Trophoblast cell (in vitro differentiated cells and primary cell): Measurements from ENCODE around the gene WNK3.

Source experiments
- DNase-seq, 2 donors: peaks; one replicate each; pipeline ENCODE4 v3.0.0-alpha.2; 2016
- H2AFZ ChIP-seq: 2 replicates; pipeline ENCODE4 v1.6.1; 2013; ENCODE audit warnings: low read length, moderate library complexity, mild to moderate bottlenecking; ENCODE audit not compliant: insufficient read depth, poor library complexity
- H2AK5ac ChIP-seq: 2 replicates; pipeline ENCODE4 v1.6.1; 2013; ENCODE audit warnings: mild to moderate bottlenecking, low read length
- H2BK120ac ChIP-seq: 2 replicates; pipeline ENCODE4 v1.6.1; 2013; ENCODE audit warnings: low read length, mild to moderate bottlenecking, moderate library complexity; ENCODE audit not compliant: insufficient read depth, poor library complexity
- H2BK12ac ChIP-seq: 2 replicates; pipeline ENCODE4 v1.6.1; 2013; ENCODE audit warnings: mild to moderate bottlenecking, low read length, moderate library complexity
- H2BK5ac ChIP-seq: 2 replicates; pipeline ENCODE4 v1.6.1; 2013; ENCODE audit warnings: low read length, low read depth, moderate library complexity, mild to moderate bottlenecking; ENCODE audit not compliant: poor library complexity
- H3K14ac ChIP-seq: 2 replicates; pipeline ENCODE4 v1.6.1; 2013; ENCODE audit warnings: mild to moderate bottlenecking, low read length
- H3K18ac ChIP-seq: 2 replicates; pipeline ENCODE4 v1.6.1; 2013; ENCODE audit warnings: mild to moderate bottlenecking, low read length
- H3K23ac ChIP-seq: 2 replicates; pipeline ENCODE4 v1.6.1; 2013; ENCODE audit warnings: low read length
- H3K27ac ChIP-seq: 2 replicates; pipeline ENCODE4 v1.5.1; 2013; ENCODE audit warnings: low read depth, mild to moderate bottlenecking, inconsistent platforms, low read length, moderate library complexity
- H3K27me3 ChIP-seq: 2 replicates; pipeline ENCODE4 v1.6.1; 2013; ENCODE audit warnings: inconsistent platforms, mild to moderate bottlenecking, low read length, moderate library complexity; ENCODE audit not compliant: insufficient read depth
- H3K36me3 ChIP-seq, 2 experiments: 1 replicate in 1 of 2; 2 replicates in 1 of 2; pipeline ENCODE4 v1.6.1; 2013; ENCODE audit warnings: low read length in 2 of 2, mild to moderate bottlenecking in 2 of 2, moderate library complexity in 1 of 2; ENCODE audit not compliant: insufficient read depth in 2 of 2, control insufficient read depth in 1 of 2
- H3K4ac ChIP-seq: 2 replicates; pipeline ENCODE4 v1.6.1; 2013; ENCODE audit warnings: low read depth, mild to moderate bottlenecking, low read length, moderate library complexity
- H3K4me1 ChIP-seq, 2 experiments: 1 replicate in 1 of 2; 2 replicates in 1 of 2; pipeline ENCODE4 v1.6.1; 2013; ENCODE audit warnings: low read length in 2 of 2, mild to moderate bottlenecking in 2 of 2, moderate library complexity in 1 of 2; ENCODE audit not compliant: insufficient read depth in 2 of 2, control insufficient read depth in 1 of 2
- H3K4me2 ChIP-seq: 2 replicates; pipeline ENCODE4 v1.6.1; 2013; ENCODE audit warnings: inconsistent platforms, mild to moderate bottlenecking, low read length, moderate library complexity
- H3K4me3 ChIP-seq: 2 replicates; pipeline ENCODE4 v1.5.1; 2013; ENCODE audit warnings: mild to moderate bottlenecking, low read depth, low read length, inconsistent platforms
- H3K79me1 ChIP-seq: one replicate; pipeline ENCODE4 v1.6.1; 2013; ENCODE audit warnings: low read length
- H3K79me2 ChIP-seq: 2 replicates; pipeline ENCODE4 v1.6.1; 2013; ENCODE audit warnings: low read length, mild to moderate bottlenecking; ENCODE audit not compliant: control insufficient read depth, insufficient read depth, poor library complexity
- H3K9ac ChIP-seq: 2 replicates; pipeline ENCODE4 v1.6.1; 2013; ENCODE audit warnings: mild to moderate bottlenecking, low read length
- H3K9me3 ChIP-seq: 2 replicates; pipeline ENCODE4 v1.6.1; 2013; ENCODE audit warnings: low read depth, mild to moderate bottlenecking, control low read depth, inconsistent platforms, low read length; ENCODE audit not compliant: insufficient read depth
- H4K12ac ChIP-seq: 2 replicates; pipeline ENCODE4 v1.6.1; 2013; ENCODE audit warnings: low read depth, mild to moderate bottlenecking, low read length, moderate library complexity
- H4K8ac ChIP-seq: 2 replicates; pipeline ENCODE4 v1.6.1; 2013; ENCODE audit warnings: low read depth, mild to moderate bottlenecking, low read length, moderate library complexity
- H4K91ac ChIP-seq: one replicate; pipeline ENCODE4 v1.6.1; 2013; ENCODE audit warnings: low read depth, mild to moderate bottlenecking, low read length, moderate library complexity
- WGBS: extraction: QIAGEN DNeasy Blood & Tissue Kit; methylation state at CpG from one replicate; pipeline ENCODE4 v1.1.7; 2013; ENCODE audit warnings: missing lambda C conversion rate; ENCODE audit not compliant: insufficient read length, insufficient coverage; ENCODE audit errors: extremely low coverage; 5-methylcytosine and 5-hydroxymethylcytosine counted together

The WNK3 gene

DNA sequence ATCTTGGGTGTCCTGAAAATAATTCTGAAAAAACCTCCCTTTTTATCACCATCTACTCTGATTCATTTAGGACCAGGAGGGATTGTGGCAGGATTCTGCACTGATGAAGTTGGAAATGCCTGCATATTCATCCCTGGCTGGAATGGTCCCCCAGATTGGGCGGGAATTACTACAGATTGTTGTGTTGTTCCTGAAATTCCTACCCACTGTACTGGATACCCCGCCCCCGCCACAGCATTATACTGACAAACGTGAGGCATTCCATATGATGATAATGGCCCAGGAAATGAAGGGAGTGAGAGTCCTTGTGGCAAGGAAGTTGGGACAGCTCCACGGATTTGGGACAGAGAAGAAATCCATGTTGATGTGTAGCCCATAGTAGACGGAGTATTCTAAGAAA is 159.6 kb downstream of the WNK3 start:
- no peak overlapping the region for H3K18ac ChIP-seq
- no peak overlapping the region for H3K23ac ChIP-seq
- no peaks in the 10 kb centered on the region for H3K9me3 ChIP-seq
- DNase-seq = no peak
- no peak overlapping the region for H2AFZ ChIP-seq
- H4K91ac ChIP-seq = no peak overlapping the region
- H3K36me3 ChIP-seq = no peaks in the 10 kb centered on the region
- H3K27me3 ChIP-seq = no peaks in the 10 kb centered on the region
- no peak overlapping the region for H2BK120ac ChIP-seq
- H3K27ac ChIP-seq = no peak overlapping the region
- no peak overlapping the region for H3K4me2 ChIP-seq
- no peaks in the 10 kb centered on the region for H3K4me1 ChIP-seq
- H3K79me1 ChIP-seq = no peaks in the 10 kb centered on the region
- no peak overlapping the region for H3K9ac ChIP-seq
- no peaks in the 10 kb centered on the region for H3K79me2 ChIP-seq
- no peak overlapping the region for H4K8ac ChIP-seq
- H2AK5ac ChIP-seq = no peak overlapping the region
- H3K14ac ChIP-seq = no peak overlapping the region
- H4K12ac ChIP-seq = no peak overlapping the region
- whole genome bisulfite sequencing = no CpG with 5 or more reads among the region's 6 CpGs
- H3K4me3 ChIP-seq = no peak overlapping the region
- H3K4ac ChIP-seq = no peak overlapping the region
- H2BK12ac ChIP-seq = no peak overlapping the region
- no peak overlapping the region for H2BK5ac ChIP-seq

DNA sequence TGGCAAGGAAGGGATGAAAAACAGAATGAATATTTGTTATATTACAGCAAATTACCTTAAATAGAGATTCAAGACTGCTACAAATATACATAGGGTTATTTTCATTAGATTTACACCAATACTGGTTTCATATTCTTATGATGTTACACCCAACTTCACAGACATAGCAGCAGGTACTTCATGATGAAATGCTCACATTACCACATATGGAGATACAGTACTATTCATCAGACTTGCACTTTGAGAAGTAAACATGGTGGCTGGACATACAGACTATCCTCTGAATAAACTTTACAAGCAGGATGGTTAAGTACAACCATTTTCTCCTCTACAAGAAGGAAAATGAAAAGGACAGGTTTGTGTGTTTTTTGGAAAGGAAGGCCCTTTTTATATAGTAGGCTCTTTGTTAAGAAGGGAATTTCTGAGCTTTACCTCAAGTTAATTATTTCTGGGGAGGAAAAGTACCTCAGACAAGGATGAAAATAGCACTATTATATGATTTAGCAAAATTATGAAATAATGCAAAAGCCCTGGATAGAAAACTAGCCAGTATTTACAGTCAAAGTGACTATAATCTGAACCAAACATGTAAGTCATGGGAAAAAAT is 162.8 kb downstream of the WNK3 start:
- no peak overlapping the region for H3K4me3 ChIP-seq
- no peak overlapping the region for H3K9ac ChIP-seq
- H4K12ac ChIP-seq = no peak overlapping the region
- no peak overlapping the region for H3K27ac ChIP-seq
- H2AK5ac ChIP-seq = no peak overlapping the region
- no peak overlapping the region for H3K4me2 ChIP-seq
- no peaks in the 10 kb centered on the region for H3K4me1 ChIP-seq
- no peak overlapping the region for H2BK120ac ChIP-seq
- H3K18ac ChIP-seq = no peak overlapping the region
- DNase-seq = no peak
- no peak overlapping the region for H4K91ac ChIP-seq
- H3K36me3 ChIP-seq = no peaks in the 10 kb centered on the region
- H3K79me2 ChIP-seq = no peaks in the 10 kb centered on the region
- H4K8ac ChIP-seq = no peak overlapping the region
- H2BK12ac ChIP-seq = no peak overlapping the region
- no peak overlapping the region for H2AFZ ChIP-seq
- no peak overlapping the region for H2BK5ac ChIP-seq
- no peaks in the 10 kb centered on the region for H3K27me3 ChIP-seq
- no peak overlapping the region for H3K23ac ChIP-seq
- H3K14ac ChIP-seq = no peak overlapping the region
- H3K9me3 ChIP-seq = no peaks in the 10 kb centered on the region
- H3K4ac ChIP-seq = no peak overlapping the region
- no peaks in the 10 kb centered on the region for H3K79me1 ChIP-seq

DNA sequence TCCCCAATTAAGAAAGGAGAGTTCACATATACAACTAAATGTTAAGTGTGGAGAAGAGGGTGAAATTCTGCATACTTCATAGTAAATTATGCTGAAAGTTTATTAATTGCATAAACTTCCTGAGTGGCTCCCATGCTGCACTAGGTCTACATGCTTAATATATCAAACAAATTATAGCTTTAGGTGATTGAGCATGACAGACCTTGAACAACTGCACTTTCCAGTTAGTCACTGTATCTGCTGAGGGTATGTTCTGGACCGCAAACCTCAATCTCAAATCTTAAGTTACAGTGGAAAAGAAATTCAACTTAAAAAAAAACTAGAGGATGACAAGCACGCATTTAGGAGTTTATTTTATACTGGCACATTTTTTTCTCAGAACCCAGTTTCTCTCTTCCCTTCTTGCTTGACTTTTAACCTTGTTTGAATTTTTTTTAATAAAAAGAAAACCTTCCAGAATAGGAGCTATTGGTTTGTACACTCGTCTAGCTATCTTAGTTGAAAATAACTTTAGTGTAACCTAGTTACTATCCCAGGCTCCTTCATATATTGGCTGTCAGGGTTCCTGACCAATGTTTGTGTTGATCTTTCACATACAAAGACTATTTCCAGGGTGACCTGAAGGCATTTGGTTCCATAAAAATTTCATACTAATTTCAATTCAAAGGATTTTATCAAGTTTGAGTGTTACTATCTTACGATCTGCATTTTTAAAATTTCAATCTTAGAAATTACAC is 164.6 kb downstream of the WNK3 start:
- H3K27ac ChIP-seq = no peak overlapping the region
- no peak overlapping the region for H2BK5ac ChIP-seq
- no peaks in the 10 kb centered on the region for H3K79me2 ChIP-seq
- H3K79me1 ChIP-seq = no peaks in the 10 kb centered on the region
- no peaks in the 10 kb centered on the region for H3K27me3 ChIP-seq
- H4K12ac ChIP-seq = no peak overlapping the region
- H3K4me3 ChIP-seq = no peak overlapping the region
- H3K36me3 ChIP-seq = no peaks in the 10 kb centered on the region
- no peaks in the 10 kb centered on the region for H3K4me1 ChIP-seq
- no peak overlapping the region for H3K14ac ChIP-seq
- no CpG with 5 or more reads among the region's 4 CpGs for WGBS
- no peak for DNase-seq
- no peak overlapping the region for H2AK5ac ChIP-seq
- no peak overlapping the region for H2AFZ ChIP-seq
- no peak overlapping the region for H2BK12ac ChIP-seq
- H4K91ac ChIP-seq = no peak overlapping the region
- no peak overlapping the region for H4K8ac ChIP-seq
- H3K23ac ChIP-seq = no peak overlapping the region
- no peaks in the 10 kb centered on the region for H3K9me3 ChIP-seq
- H3K4me2 ChIP-seq = no peak overlapping the region
- H3K9ac ChIP-seq = no peak overlapping the region
- no peak overlapping the region for H3K4ac ChIP-seq
- H2BK120ac ChIP-seq = no peak overlapping the region
- H3K18ac ChIP-seq = no peak overlapping the region

DNA sequence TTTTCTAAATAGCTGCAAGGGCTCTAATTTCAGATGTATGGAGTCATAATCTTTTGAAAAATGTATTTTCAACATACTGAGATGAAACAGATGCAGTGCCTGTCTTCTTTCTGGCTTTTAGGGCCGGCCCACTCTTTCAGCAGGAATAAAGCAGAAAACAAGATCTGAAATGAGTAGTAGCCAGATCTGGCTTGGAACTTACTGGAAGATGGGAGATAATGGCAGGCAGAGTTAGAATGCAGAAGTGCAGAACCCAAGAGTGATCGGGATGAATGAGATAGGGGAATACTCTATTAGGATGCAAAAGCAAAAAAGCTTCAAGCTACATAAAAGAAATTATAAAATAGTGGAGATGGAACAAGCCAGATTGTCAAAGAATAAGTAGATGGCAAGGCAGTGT is 173.4 kb downstream of the WNK3 start:
- no CpG with 5 or more reads among the region's 2 CpGs for WGBS

More for the DNA sequence above, 173.4 kb downstream of the WNK3 start:
- H3K14ac ChIP-seq = no peak overlapping the region
- H3K4ac ChIP-seq = no peak overlapping the region
- no peaks in the 10 kb centered on the region for H3K27me3 ChIP-seq
- no peak overlapping the region for H3K27ac ChIP-seq
- H3K4me1 ChIP-seq = peaks cover 2 to 11% of the 10 kb centered on the region in 2 experiments
- no peaks in the 10 kb centered on the region for H3K9me3 ChIP-seq
- no peak overlapping the region for H3K23ac ChIP-seq
- H2AFZ ChIP-seq = no peak overlapping the region
- no peak overlapping the region for H3K4me2 ChIP-seq
- no peak overlapping the region for H4K8ac ChIP-seq
- H2BK12ac ChIP-seq = no peak overlapping the region
- DNase-seq = no peak
- no peaks in the 10 kb centered on the region for H3K36me3 ChIP-seq
- H3K18ac ChIP-seq = no peak overlapping the region
- H2BK120ac ChIP-seq = no peak overlapping the region
- H2AK5ac ChIP-seq = no peak overlapping the region
- H4K12ac ChIP-seq = no peak overlapping the region
- H3K79me1 ChIP-seq = peaks cover 8% of the 10 kb centered on the region
- peaks cover 9% of the 10 kb centered on the region for H3K79me2 ChIP-seq
- H2BK5ac ChIP-seq = no peak overlapping the region
- H4K91ac ChIP-seq = no peak overlapping the region
- H3K4me3 ChIP-seq = no peak overlapping the region
- no peak overlapping the region for H3K9ac ChIP-seq
